HG03095 (cell line): ENCODE measurements around the gene LY9.

Experiments
- ATAC-seq: cut with Tn5 transposase; IDR thresholded peaks from one replicate; pipeline ENCODE4 v1.9.1; 2021; ENCODE audit warnings: moderate library complexity; ENCODE audit not compliant: unreplicated experiment

Gene LY9

GRCh38 chr1:160834945-160835565 lies 39.1 kb downstream of the LY9 start:
- ATAC-seq, result no peak

- no peak for ATAC-seq
Measured at GRCh38 chr1:160835751-160836150, 39.8 kb downstream of the LY9 start.

GRCh38 chr1:160836561-160836960 lies 40.6 kb downstream of the LY9 start:
- ATAC-seq, result no peak

- no peak for ATAC-seq
Measured at GRCh38 chr1:160836981-160837557, 41.1 kb downstream of the LY9 start.

DNA sequence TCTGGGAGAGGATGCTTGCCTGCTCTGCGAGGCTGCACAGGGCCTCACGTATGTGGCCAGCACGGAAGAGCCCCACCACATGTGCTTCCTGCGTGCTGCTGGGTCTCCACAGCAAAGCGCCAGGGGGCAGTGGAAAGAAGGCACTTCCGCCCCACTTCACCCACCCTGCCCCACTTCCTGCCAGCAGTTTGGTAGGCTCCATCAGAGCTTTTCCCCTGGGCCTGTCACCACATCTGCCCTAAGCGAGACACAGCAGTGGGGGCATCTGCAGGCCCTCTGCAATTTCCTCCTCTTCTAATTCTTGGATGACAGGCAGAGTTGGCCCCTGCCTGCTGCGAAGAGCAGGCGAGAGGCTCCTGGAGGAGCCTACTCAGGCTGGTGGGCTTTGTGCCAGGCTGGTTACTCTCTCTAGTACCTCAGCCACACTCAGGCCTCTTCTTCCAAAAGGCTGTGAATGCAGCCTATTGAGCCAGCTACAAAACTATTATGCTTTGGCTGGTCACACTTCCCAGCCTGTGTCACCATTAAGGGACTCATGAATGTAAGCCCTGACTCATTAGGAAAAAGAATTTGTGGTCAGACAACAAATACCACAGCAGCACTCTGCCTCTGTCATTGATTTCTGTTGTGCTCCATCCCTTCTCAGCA lies 41.7 kb downstream of the LY9 start:
- ATAC-seq, result peak; percentile 67

DNA sequence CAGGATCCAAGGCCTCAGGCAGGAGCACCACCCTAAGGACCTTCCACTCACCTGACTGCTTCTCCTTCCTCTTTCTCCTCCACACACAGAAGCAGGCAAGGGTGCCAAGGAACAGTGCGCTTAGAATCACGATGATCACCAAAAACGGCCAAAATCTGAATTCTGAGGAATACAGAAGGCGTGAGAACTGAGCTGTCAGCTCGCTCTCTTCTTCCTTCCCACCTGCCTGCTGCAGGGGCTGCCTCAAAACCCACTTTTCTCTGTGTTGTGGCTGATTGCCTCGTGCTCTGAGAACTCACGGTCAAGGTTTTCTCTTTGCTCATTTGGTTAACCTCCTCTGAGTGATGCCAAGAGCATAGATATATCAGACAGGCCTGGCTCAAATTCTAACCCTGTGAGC lies 42.9 kb downstream of the LY9 start:
- ATAC-seq, result no peak

- ATAC-seq, result no peak
Measured at GRCh38 chr1:160839746-160840145, 43.8 kb downstream of the LY9 start.

DNA sequence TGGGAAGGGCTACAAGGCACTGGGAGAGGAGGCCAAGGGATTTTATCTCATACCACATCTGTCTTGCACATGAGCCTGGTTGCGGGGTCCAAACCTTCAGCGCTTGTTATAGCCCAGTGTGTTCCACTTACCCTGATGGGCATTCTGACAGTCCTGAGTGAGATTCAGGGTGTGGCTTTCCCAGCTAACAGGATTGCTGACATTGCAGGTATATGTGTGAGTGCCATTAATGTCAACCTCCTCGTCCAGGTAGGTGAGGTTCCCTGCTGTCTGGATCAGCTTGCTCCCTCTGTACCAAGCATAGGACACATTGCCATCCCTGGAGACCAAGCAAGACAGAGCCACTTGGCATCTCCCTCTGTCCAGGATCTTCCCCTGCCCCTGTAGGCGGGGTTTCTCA lies 45.1 kb downstream of the LY9 start:
- ATAC-seq, result no peak

DNA sequence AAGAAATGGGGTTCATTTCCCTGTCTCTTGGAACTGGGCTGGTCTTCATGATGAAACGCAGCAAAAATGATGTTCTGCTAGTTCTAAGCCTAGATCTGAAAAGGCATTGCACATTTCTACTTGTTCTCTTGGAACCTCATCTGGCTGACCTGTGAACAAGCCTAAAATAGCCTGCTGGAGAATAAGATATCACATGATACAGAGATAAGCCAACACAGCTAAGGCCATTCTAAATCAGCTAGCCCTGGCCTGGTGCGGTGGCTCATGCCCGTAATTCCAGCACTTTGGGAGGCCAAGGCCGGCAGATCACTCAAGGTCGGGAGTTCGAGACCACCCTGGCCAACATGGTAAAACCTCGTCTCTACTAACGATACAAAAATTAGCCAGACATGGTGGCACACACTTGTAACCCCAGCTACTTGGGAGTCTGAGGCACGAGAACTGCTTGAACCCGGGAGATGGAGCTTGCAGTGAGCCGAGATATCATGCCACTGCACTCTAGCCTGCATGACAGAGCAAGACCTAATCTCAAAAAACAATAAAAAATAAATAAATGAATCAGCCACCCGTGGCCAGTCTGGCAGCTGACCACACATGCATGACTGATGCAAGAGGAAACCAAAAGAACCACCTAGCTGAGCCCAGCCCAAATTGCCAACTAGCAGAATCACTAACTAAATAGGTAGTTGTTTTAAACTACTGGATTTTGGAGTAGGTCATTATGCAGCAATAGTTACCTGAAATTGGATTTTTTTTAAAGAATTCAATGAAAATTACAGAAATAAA lies 48.7 kb downstream of the LY9 start:
- ATAC-seq, result no peak

- ATAC-seq, result no peak
Measured at GRCh38 chr1:160846281-160846680, 50.3 kb downstream of the LY9 start.

DNA sequence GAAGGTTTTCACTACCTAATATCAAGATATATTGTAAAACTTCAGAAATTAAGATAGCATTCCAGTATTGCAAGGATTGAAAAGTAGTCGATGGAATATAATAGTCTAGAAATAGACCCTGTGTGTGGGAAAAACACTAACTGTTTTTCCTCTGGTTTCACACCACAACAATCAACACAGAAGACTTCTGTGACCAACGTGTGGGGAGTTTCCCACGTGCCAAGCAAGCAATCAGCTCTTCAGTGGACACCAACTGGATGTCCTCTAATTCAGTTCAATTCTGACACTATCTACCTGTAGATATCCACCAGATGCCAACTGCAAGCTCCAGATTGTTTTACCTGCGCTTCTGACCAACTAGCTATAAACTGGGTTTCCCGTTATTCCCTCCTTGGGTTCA lies 54.6 kb downstream of the LY9 start:
- ATAC-seq, result no peak

- no peak for ATAC-seq
Measured at GRCh38 chr1:160850993-160851392, 55.0 kb downstream of the LY9 start.

- no peak for ATAC-seq
Measured at GRCh38 chr1:160853014-160853413, 57.0 kb downstream of the LY9 start.

- ATAC-seq, result no peak
Measured at GRCh38 chr1:160853754-160854153, 57.8 kb downstream of the LY9 start.

GRCh38 chr1:160855181-160855981 lies 59.4 kb downstream of the LY9 start:
- ATAC-seq, result peak; percentile 85

- ATAC-seq, result no peak
Measured at GRCh38 chr1:160858097-160858496, 62.1 kb downstream of the LY9 start.

DNA sequence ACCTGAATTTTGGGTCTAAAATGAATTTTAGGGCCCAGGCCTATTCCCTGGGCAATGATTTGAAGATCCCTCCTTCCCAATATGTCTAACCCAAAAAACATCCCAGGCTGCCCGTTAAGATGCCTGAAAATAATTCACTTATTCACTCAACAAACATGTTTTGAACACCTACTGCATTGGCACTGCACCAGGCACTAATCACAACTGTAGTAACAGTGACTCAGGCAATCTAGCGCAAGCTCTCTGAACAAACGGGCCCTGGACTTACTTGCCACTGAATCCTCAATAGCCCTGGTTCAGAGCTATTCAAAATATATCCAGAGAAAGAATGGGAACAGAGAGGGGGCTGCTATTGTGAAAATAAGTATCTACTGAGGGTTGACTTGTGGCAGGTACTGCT lies 62.5 kb downstream of the LY9 start:
- no peak for ATAC-seq

DNA sequence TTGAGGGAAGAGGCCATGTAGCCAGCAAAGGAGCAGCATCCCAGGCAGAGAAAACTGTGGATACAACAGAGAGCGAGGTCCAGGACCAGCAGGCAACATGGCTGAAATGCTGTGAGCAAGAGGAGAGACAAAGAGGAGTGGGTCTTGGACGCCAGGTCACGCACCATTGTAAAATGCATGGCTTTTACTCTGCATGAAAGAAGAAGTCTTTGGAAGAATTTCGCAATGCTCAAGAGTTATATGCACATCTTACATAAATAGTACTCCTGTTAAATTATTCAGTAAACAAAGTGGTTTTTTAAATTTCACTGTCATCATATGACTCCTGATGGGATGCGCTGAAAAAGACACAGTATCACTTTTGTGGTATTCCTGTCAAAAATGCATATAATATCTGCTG lies 63.2 kb downstream of the LY9 start:
- ATAC-seq, result no peak

GRCh38 chr1:160860840-160861505 lies 65.0 kb downstream of the LY9 start:
- no peak for ATAC-seq
